HepG2 (cell line): ENCODE measurements around the gene ASAP2. TPM values are rescaled to one million over a fixed set of nuclear protein-coding genes. Genes with fewer than 3 reads are reported as not detected.

Experiments used
- CBX2 ChIP-seq, 2 experiments: fragments of 200-600 bp in 1 of 2; sonication (generic); formaldehyde crosslinking in 1 of 2; IDR thresholded peaks; 2 replicates each; pipeline versions ENCODE4 v1.7.0 to v1.8.1; 2018 to 2022; ENCODE audit warnings: low read depth in 2 of 2, low read length in 1 of 2, mild to moderate bottlenecking in 1 of 2, missing genetic modification reagents in 1 of 2
- DBP ChIP-seq: sonication (generic); formaldehyde crosslinking; IDR thresholded peaks from 2 replicates; pipeline ENCODE4 v1.4.0; 2020; ENCODE audit warnings: missing genetic modification reagents; ENCODE audit errors: not compliant biosample characterization
- ELF3 ChIP-seq: IDR thresholded peaks from 2 replicates; pipeline ENCODE4 v1.6.1; 2016; ENCODE audit warnings: missing genetic modification reagents, missing compliant biosample characterization
- GMEB2 ChIP-seq: IDR thresholded peaks from 2 replicates; pipeline ENCODE4 v1.6.1; 2016; ENCODE audit warnings: missing biosample characterization, missing genetic modification reagents, low read depth
- HIC2 ChIP-seq: sonication (generic); formaldehyde crosslinking; IDR thresholded peaks from 2 replicates; pipeline ENCODE4 v1.9.0; 2022; ENCODE audit warnings: low read depth, missing genetic modification reagents
- HNF4A ChIP-seq: sonication (generic); formaldehyde crosslinking; IDR thresholded peaks from 2 replicates; pipeline ENCODE4 v1.4.0; 2020; ENCODE audit warnings: missing genetic modification reagents
- HNF4G ChIP-seq, 2 experiments: sonication (generic) in 1 of 2; formaldehyde crosslinking in 1 of 2; IDR thresholded peaks; 2 replicates each; pipeline versions ENCODE4 v1.4.0 to v1.6.1; 2011 to 2020; ENCODE audit warnings: borderline replicate concordance in 2 of 2, low read depth in 2 of 2, mild to moderate bottlenecking in 2 of 2, low read length in 1 of 2, missing genetic modification reagents in 1 of 2, moderate library complexity in 1 of 2
- HOXA3 ChIP-seq: sonication (generic); formaldehyde crosslinking; IDR thresholded peaks from 2 replicates; pipeline ENCODE4 v1.5.0; 2020; ENCODE audit warnings: missing genetic modification reagents
- IRF1 ChIP-seq: sonication (generic); formaldehyde crosslinking; IDR thresholded peaks from 2 replicates; pipeline ENCODE4 v1.4.0; 2020; ENCODE audit warnings: low read depth, mild to moderate bottlenecking, missing genetic modification reagents
- KDM5A ChIP-seq: fragments of 200-600 bp; sonication (generic); IDR thresholded peaks from 2 replicates; pipeline ENCODE4 v1.7.0; 2018; ENCODE audit warnings: antibody characterized with exemption, mild to moderate bottlenecking, low read length, borderline replicate concordance
- LCORL ChIP-seq, 2 experiments: fragments of 450-650 bp in 1 of 2; sonication (generic) in 1 of 2; formaldehyde crosslinking in 1 of 2; IDR thresholded peaks; 2 replicates each; pipeline versions ENCODE4 v1.5.0 to v1.6.1; 2017 to 2020; ENCODE audit warnings: antibody characterized with exemption in 1 of 2, missing genetic modification reagents in 1 of 2
- NR2F2 ChIP-seq: IDR thresholded peaks from 2 replicates; pipeline ENCODE4 v1.6.1; 2012; ENCODE audit warnings: low read depth, inconsistent platforms, borderline replicate concordance
- RFX3 ChIP-seq: IDR thresholded peaks from 2 replicates; pipeline ENCODE4 v1.6.1; 2016; ENCODE audit warnings: missing biosample characterization, missing genetic modification reagents
- SMAD9 ChIP-seq: sonication (generic); formaldehyde crosslinking; IDR thresholded peaks from 2 replicates; pipeline ENCODE4 v1.5.1; 2020; ENCODE audit warnings: mild to moderate bottlenecking, missing genetic modification reagents
- SOX5 ChIP-seq: IDR thresholded peaks from 2 replicates; pipeline ENCODE4 v1.6.1; 2016; ENCODE audit warnings: borderline replicate concordance
- TOE1 ChIP-seq: sonication (generic); formaldehyde crosslinking; IDR thresholded peaks from 2 replicates; pipeline ENCODE4 v1.4.0; 2020; ENCODE audit warnings: mild to moderate bottlenecking, missing genetic modification reagents
- ZNF496 ChIP-seq: sonication (generic); formaldehyde crosslinking; IDR thresholded peaks from 2 replicates; pipeline ENCODE4 v1.8.1; 2023; ENCODE audit warnings: mild to moderate bottlenecking, moderate library complexity, missing genetic modification reagents; ENCODE audit not compliant: insufficient replicate concordance
- ZNF746 ChIP-seq: sonication (generic); formaldehyde crosslinking; IDR thresholded peaks from 2 replicates; pipeline ENCODE4 v1.8.0; 2022; ENCODE audit warnings: mild to moderate bottlenecking, missing genetic modification reagents
- polyA plus RNA-seq, 8 experiments: library from polyadenylated mRNA; depleted of rRNA in 3 of 8; stranded (reverse) in 7 of 8; unstranded in 1 of 8; fragments of >200 nt; fragmentation: Illumina TruSeq in 4 of 8; extraction: Trizol in 4 of 8; gene quantifications; 2 replicates each; pipeline versions ENCODE4 v1.2.1 to v1.2.3, GENCODE V29; 2011 to 2016; ENCODE audit warnings: low read depth in 4 of 8, missing spikeins in 1 of 8, mixed read lengths in 1 of 8; ENCODE audit not compliant: insufficient read depth in 1 of 8
- total RNA-seq, 5 experiments: library from RNA; depleted of rRNA; stranded (reverse); fragments of >200 nt; fragmentation: Illumina TruSeq; extraction: Trizol; gene quantifications; 2 replicates each; pipeline ENCODE4 v1.2.3, GENCODE V29; 2016; ENCODE audit warnings: low read depth in 1 of 5
- TF ChIP-seq, protein P1 (sequence below): sonication (generic); formaldehyde crosslinking; IDR thresholded peaks from 2 replicates; pipeline ENCODE4 v1.8.0; 2022; ENCODE audit warnings: missing genetic modification reagents, mild to moderate bottlenecking, inconsistent platforms, borderline replicate concordance
- TF ChIP-seq, protein P2 (sequence below): IDR thresholded peaks from 2 replicates; pipeline ENCODE4 v1.6.1; 2018; ENCODE audit warnings: missing genetic modification reagents

Gene ASAP2
- total and polyA plus RNA-seq, 2 of the 13 experiments (the other 11 are each of a cell fraction or from before 2014, with no cell fraction given), result 7.3 to 22.3 TPM

GRCh38 chr2:9422321-9423099 is 215.9 kb downstream of the ASAP2 start (continued):
- no peak for TF ChIP-seq ZNF496 (CRISPR knock-in tag)
- no peak; the same call in 1 of the 2 replicates for TF ChIP-seq RFX3
- no peak for TF ChIP-seq IRF1 (CRISPR knock-in tag)
- TF ChIP-seq LCORL (IDR thresholded peaks at IDR 0.05), result no peak
- peak; percentile 48; the same call in 1 of the 2 replicates for TF ChIP-seq LCORL (CRISPR knock-in tag; IDR thresholded peaks at IDR 0.05)
- TF ChIP-seq, protein P1, sequence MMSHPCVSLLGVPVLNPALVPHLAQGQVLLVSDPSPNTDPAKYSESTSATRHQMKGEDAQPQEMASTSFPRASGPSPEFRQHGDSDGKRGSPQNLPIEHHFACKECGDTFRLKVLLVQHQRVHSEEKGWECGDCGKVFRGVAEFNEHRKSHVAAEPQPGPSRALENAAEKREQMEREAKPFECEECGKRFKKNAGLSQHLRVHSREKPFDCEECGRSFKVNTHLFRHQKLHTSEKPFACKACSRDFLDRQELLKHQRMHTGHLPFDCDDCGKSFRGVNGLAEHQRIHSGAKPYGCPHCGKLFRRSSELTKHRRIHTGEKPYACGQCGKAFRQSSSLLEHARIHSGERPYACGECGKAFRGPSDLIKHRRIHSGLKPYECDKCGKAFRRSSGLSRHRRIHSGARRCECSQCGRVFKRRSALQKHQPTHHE (CRISPR knock-in tag), result no peak
- TF ChIP-seq HNF4A (CRISPR knock-in tag), result peak; percentile 45; the same call in 1 of the 2 replicates
- peak; percentile 30; the same call in 1 of the 2 replicates for TF ChIP-seq ZNF746
- TF ChIP-seq CBX2 (IDR thresholded peaks at IDR 0.05; ENCODE audit: low read depth, low read length), result no peak
- TF ChIP-seq CBX2 (CRISPR knock-in tag; IDR thresholded peaks at IDR 0.05; ENCODE audit: low read depth), result no peak; the same call in 1 of the 2 replicates
- TF ChIP-seq, protein P2, sequence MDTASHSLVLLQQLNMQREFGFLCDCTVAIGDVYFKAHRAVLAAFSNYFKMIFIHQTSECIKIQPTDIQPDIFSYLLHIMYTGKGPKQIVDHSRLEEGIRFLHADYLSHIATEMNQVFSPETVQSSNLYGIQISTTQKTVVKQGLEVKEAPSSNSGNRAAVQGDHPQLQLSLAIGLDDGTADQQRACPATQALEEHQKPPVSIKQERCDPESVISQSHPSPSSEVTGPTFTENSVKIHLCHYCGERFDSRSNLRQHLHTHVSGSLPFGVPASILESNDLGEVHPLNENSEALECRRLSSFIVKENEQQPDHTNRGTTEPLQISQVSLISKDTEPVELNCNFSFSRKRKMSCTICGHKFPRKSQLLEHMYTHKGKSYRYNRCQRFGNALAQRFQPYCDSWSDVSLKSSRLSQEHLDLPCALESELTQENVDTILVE (CRISPR knock-in tag), result no peak
- peak; percentile 34; the same call in 1 of the 2 replicates for TF ChIP-seq HOXA3
- TF ChIP-seq HNF4G (IDR thresholded peaks at IDR 0.05; ENCODE audit: borderline replicate concordance, low read depth, low read length), result no peak
- no peak for TF ChIP-seq HNF4G (CRISPR knock-in tag; IDR thresholded peaks at IDR 0.05; ENCODE audit: borderline replicate concordance, low read depth)
- no peak; the same call in 1 of the 2 replicates for TF ChIP-seq HIC2
- no peak for TF ChIP-seq NR2F2
- TF ChIP-seq DBP (CRISPR knock-in tag), result no peak
- no peak for TF ChIP-seq SOX5 (CRISPR knock-in tag)
- TF ChIP-seq SMAD9 (CRISPR knock-in tag), result no peak
- no peak for TF ChIP-seq ELF3 (CRISPR knock-in tag)
- TF ChIP-seq KDM5A, result no peak
- no peak for TF ChIP-seq TOE1 (CRISPR knock-in tag)
- TF ChIP-seq GMEB2 (CRISPR knock-in tag), result no peak
